A549 (cell line): ENCODE measurements around the gene NEDD9. TPM values are rescaled to one million over a fixed set of nuclear protein-coding genes. Genes with fewer than 3 reads are reported as not detected.
A peak's percentile ranks its signal among the peaks of the same experiment; 100 is the strongest.

Experiments used
- ATAC-seq, 2 experiments: fragments of 200-7000 bp in 1 of 2; fragments of >200 bp in 1 of 2; cut with Nextera tagmentation in 1 of 2; cut with Tn5 transposase in 1 of 2; 3 replicates each; pipeline versions ENCODE4 v1.8.0 to v1.9.1; 2018 to 2020; ENCODE audit warnings: mild to moderate bottlenecking in 1 of 2, moderate library complexity in 1 of 2
- CTCF ChIA-PET: fragments of 300-600 bp; sonication (Branson Sonifier 250); formaldehyde crosslinking; extraction: SDS; loops from one replicate; lab custom pipeline; 2021; ENCODE audit warnings: antibody characterized with exemption, inconsistent platforms; lab: Yijun Ruan, JAX
- POLR2A ChIA-PET: fragments of 350-600 bp; formaldehyde crosslinking; extraction: SDS; loops from one replicate; lab custom pipeline; 2021; ENCODE audit warnings: antibody characterized with exemption, inconsistent platforms; lab: Yijun Ruan, JAX
- DNase-seq, 2 experiments: peaks; one replicate each; pipeline versions ENCODE4 v3.0.0 to v3.0.0-alpha.2; 2011 to 2016; ENCODE audit warnings: low read depth in 1 of 2, low spot score in 1 of 2
- FAIRE-seq: peaks from 2 replicates; lab custom pipeline; 2011; peaks lifted over from hg19 to GRCh38; lab: Jason Lieb, UNC
- H3K27ac ChIP-seq, 2 experiments: fragments of >200 bp; sonication (Bioruptor Twin); formaldehyde crosslinking; 3 replicates each; pipeline ENCODE4 v1.5.1; 2016 to 2017
- H3K4me1 ChIP-seq: fragments of >200 bp; sonication (Bioruptor Twin); formaldehyde crosslinking; 3 replicates; pipeline ENCODE4 v1.6.1; 2016
- H3K4me2 ChIP-seq: fragments of >200 bp; sonication (Bioruptor Twin); formaldehyde crosslinking; 3 replicates; pipeline ENCODE4 v1.6.1; 2016
- H3K4me3 ChIP-seq: fragments of >200 bp; sonication (Bioruptor Twin); formaldehyde crosslinking; 3 replicates; pipeline ENCODE4 v1.5.1; 2016
- H3K9me3 ChIP-seq: fragments of >200 bp; sonication (Bioruptor Twin); formaldehyde crosslinking; 3 replicates; pipeline ENCODE4 v1.6.1; 2016
- BHLHE40 ChIP-seq: IDR thresholded peaks from 2 replicates; pipeline ENCODE4 v1.6.1; 2012; ENCODE audit warnings: low read depth, low read length, inconsistent platforms
- CBX2 ChIP-seq: fragments of 200-600 bp; sonication (generic); IDR thresholded peaks from 2 replicates; pipeline ENCODE4 v1.6.1; 2016; ENCODE audit warnings: low read depth, mild to moderate bottlenecking, borderline replicate concordance
- CHD4 ChIP-seq: fragments of 200-600 bp; sonication (generic); IDR thresholded peaks from 2 replicates; pipeline ENCODE4 v1.6.1; 2016; ENCODE audit warnings: antibody characterized with exemption, mild to moderate bottlenecking, borderline replicate concordance
- EHMT2 ChIP-seq: fragments of 200-600 bp; sonication (generic); IDR thresholded peaks from 2 replicates; pipeline ENCODE4 v1.6.1; 2016; ENCODE audit warnings: antibody characterized with exemption, low read depth, mild to moderate bottlenecking, moderate library complexity
- EP300 ChIP-seq, 2 experiments: fragments of >200 bp; sonication (Bioruptor Twin); formaldehyde crosslinking; IDR thresholded peaks; 2 replicates in 1 of 2; 3 replicates in 1 of 2; pipeline ENCODE4 v1.6.1; 2016 to 2017
- FOSB ChIP-seq: fragments of 250-450 bp; sonication (Bioruptor Pico); IDR thresholded peaks from 2 replicates; pipeline ENCODE4 v1.5.0; 2020; ENCODE audit warnings: mild to moderate bottlenecking, moderate library complexity
- FOSL2 ChIP-seq, 2 experiments: fragments of 450-650 bp in 1 of 2; fragments of >200 bp in 1 of 2; sonication (Bioruptor Twin) in 1 of 2; formaldehyde crosslinking; IDR thresholded peaks; 2 replicates each; pipeline versions ENCODE4 v1.5.0 to v1.6.1; 2016 to 2020; ENCODE audit warnings: mild to moderate bottlenecking in 1 of 2, moderate library complexity in 1 of 2
- FOXS1 ChIP-seq: fragments of 250-450 bp; sonication (Bioruptor Pico); IDR thresholded peaks from 2 replicates; pipeline ENCODE4 v1.5.0; 2020; ENCODE audit warnings: mild to moderate bottlenecking, moderate library complexity
- GATA3 ChIP-seq: IDR thresholded peaks from 2 replicates; pipeline ENCODE4 v1.6.1; 2012; ENCODE audit warnings: borderline replicate concordance
- HOXA7 ChIP-seq: fragments of 250-450 bp; sonication (Bioruptor Pico); IDR thresholded peaks from 2 replicates; pipeline ENCODE4 v1.5.0; 2020; ENCODE audit warnings: mild to moderate bottlenecking, moderate library complexity
- HOXB13 ChIP-seq: fragments of 250-450 bp; sonication (Bioruptor Pico); IDR thresholded peaks from 2 replicates; pipeline ENCODE4 v1.5.0; 2020; ENCODE audit warnings: low read depth, mild to moderate bottlenecking, moderate library complexity
- HOXB5 ChIP-seq: fragments of 250-450 bp; sonication (Bioruptor Pico); IDR thresholded peaks from 2 replicates; pipeline ENCODE4 v1.5.0; 2020; ENCODE audit warnings: mild to moderate bottlenecking, moderate library complexity
- JUN ChIP-seq, 2 experiments: fragments of >200 bp; sonication (Bioruptor Twin); formaldehyde crosslinking; IDR thresholded peaks; 2 replicates in 1 of 2; 3 replicates in 1 of 2; pipeline ENCODE4 v1.6.1; 2016 to 2017
- KDM1A ChIP-seq: fragments of 200-600 bp; sonication (generic); IDR thresholded peaks from 2 replicates; pipeline ENCODE4 v1.6.1; 2016; ENCODE audit warnings: low read depth, mild to moderate bottlenecking
- KDM5A ChIP-seq: fragments of 200-600 bp; sonication (generic); IDR thresholded peaks from 2 replicates; pipeline ENCODE4 v1.6.1; 2016; ENCODE audit warnings: antibody characterized with exemption, mild to moderate bottlenecking
- MAZ ChIP-seq: fragments of 150-350 bp; IDR thresholded peaks from 2 replicates; pipeline ENCODE4 v1.6.1; 2014; ENCODE audit warnings: antibody characterized with exemption, low read depth, low read length, borderline replicate concordance
- MYC ChIP-seq: IDR thresholded peaks from 2 replicates; pipeline ENCODE4 v1.6.1; 2012; ENCODE audit warnings: mild to moderate bottlenecking, inconsistent platforms, low read length, improper control_type of control experiment, borderline replicate concordance
- NFE2L2 ChIP-seq: fragments of 150-350 bp; conservative IDR thresholded peaks from 2 replicates; pipeline ENCODE4 v1.6.1; 2014; ENCODE audit warnings: low read length
- NR3C1 ChIP-seq: fragments of >200 bp; sonication (Bioruptor Twin); formaldehyde crosslinking; IDR thresholded peaks from 3 replicates; pipeline ENCODE4 v1.6.1; 2017
- RAD21 ChIP-seq, 2 experiments: fragments of >200 bp in 1 of 2; sonication (Bioruptor Twin) in 1 of 2; formaldehyde crosslinking in 1 of 2; IDR thresholded peaks in 1 of 2; conservative IDR thresholded peaks in 1 of 2; 2 replicates in 1 of 2; 3 replicates in 1 of 2; pipeline ENCODE4 v1.6.1; 2012 to 2018; ENCODE audit warnings: inconsistent platforms in 1 of 2
- RARB ChIP-seq: fragments of 250-450 bp; sonication (Bioruptor Pico); IDR thresholded peaks from 2 replicates; pipeline ENCODE4 v1.8.0; 2021; ENCODE audit warnings: mild to moderate bottlenecking, moderate library complexity
- SMC3 ChIP-seq: fragments of >200 bp; sonication (Bioruptor Twin); formaldehyde crosslinking; IDR thresholded peaks from 3 replicates; pipeline ENCODE4 v1.6.1; 2018; ENCODE audit warnings: inconsistent platforms
- TFCP2L1 ChIP-seq: fragments of 250-450 bp; sonication (Bioruptor Pico); IDR thresholded peaks from 2 replicates; pipeline ENCODE4 v1.5.0; 2021; ENCODE audit warnings: mild to moderate bottlenecking
- TP53 ChIP-seq: fragments of 250-450 bp; sonication (Bioruptor Pico); IDR thresholded peaks from 2 replicates; pipeline ENCODE4 v1.5.0; 2021; ENCODE audit warnings: mild to moderate bottlenecking, moderate library complexity
- ZFP36 ChIP-seq: fragments of 450-650 bp; IDR thresholded peaks from 2 replicates; pipeline ENCODE4 v1.6.1; 2014; ENCODE audit warnings: borderline replicate concordance; ENCODE audit not compliant: partially characterized antibody
- ZNF302 ChIP-seq: fragments of 250-450 bp; sonication (Bioruptor Pico); IDR thresholded peaks from 2 replicates; pipeline ENCODE4 v1.9.0; 2021; ENCODE audit warnings: inconsistent platforms, mild to moderate bottlenecking, moderate library complexity
- ZSCAN20 ChIP-seq: fragments of 250-450 bp; sonication (Bioruptor Pico); IDR thresholded peaks from 2 replicates; pipeline ENCODE4 v1.8.0; 2022; ENCODE audit warnings: mild to moderate bottlenecking, moderate library complexity
- WGBS: methylation state at CpG from one replicate; pipeline ENCODE4 v1.1.6; 2017; ENCODE audit errors: missing lambda C conversion rate; 5-methylcytosine and 5-hydroxymethylcytosine counted together
- polyA plus RNA-seq, 4 experiments: library from polyadenylated mRNA; depleted of rRNA in 3 of 4; stranded (reverse); fragments of >200 nt; fragmentation: RNase III in 1 of 4; extraction: RNeasy Plus Mini Kit Qiagen cat#74134 plus additional on column Dnase treatment in 1 of 4; gene quantifications; 2 replicates in 3 of 4; 3 replicates in 1 of 4; pipeline ENCODE4 v1.2.3, GENCODE V29; 2011 to 2017
- TF ChIP-seq, protein P1 (sequence below): IDR thresholded peaks from 2 replicates; pipeline ENCODE4 v1.6.1; 2012
- TF ChIP-seq, protein P2 (sequence below): fragments of >200 bp; sonication (Bioruptor Twin); formaldehyde crosslinking; IDR thresholded peaks from 3 replicates; pipeline ENCODE4 v1.5.1; 2016
- TF ChIP-seq, protein P3 (sequence below): fragments of 150-350 bp; IDR thresholded peaks from 2 replicates; pipeline ENCODE4 v1.6.1; 2014; ENCODE audit warnings: low read depth, mild to moderate bottlenecking, low read length
- TF ChIP-seq, protein P4 (sequence below): fragments of 250-450 bp; sonication (Bioruptor Pico); IDR thresholded peaks from 2 replicates; pipeline ENCODE4 v1.5.0; 2020; ENCODE audit warnings: low read depth, mild to moderate bottlenecking, moderate library complexity
- TF ChIP-seq, protein P5 (sequence below): IDR thresholded peaks from 2 replicates; pipeline ENCODE4 v1.6.1; 2012; ENCODE audit warnings: low read depth, borderline replicate concordance

NEDD9 gene
- polyA plus RNA-seq, 2 of the 4 experiments (the other 2 are of a cell fraction), result 46.7 to 79.6 TPM

DNA sequence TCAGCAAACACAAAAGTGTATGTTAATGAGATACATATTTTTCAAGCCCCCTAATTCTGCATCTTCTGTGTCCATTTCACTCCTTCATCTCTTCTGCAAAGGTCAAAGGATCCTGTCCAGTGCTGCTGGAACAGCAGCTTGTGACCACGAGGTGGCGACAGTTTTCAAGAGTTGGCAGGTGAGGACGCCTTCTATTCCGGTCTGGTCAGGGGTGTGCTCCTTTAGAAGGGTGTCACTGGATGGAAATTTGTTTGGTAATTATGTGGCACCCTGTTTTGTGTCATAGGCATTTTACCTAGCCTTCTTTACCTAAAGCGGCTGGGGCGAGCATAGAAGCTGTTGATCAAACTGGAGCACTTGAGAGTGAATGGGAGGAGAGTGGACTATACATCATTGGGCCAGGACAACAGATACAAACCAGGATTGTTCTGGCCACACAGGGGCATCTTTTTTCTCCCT is 88.0 kb downstream of the NEDD9 start (continued):
- TF ChIP-seq ZSCAN20 (CRISPR knock-in tag) (no peak), EHMT2 (no peak), RAD21 (conservative IDR thresholded peaks at IDR 0.05 in 1 of 2, IDR thresholded peaks at IDR 0.05 in 1 of 2) (peak; percentile 93 to 94), FOSL2 (IDR thresholded peaks at IDR 0.05) (no peak), FOSL2 (CRISPR knock-in tag; IDR thresholded peaks at IDR 0.05) (no peak), HOXB5 (CRISPR knock-in tag) (0 out of 2 replicates have a peak, but pooled peaks have one; percentile 20), RARB (no peak), BHLHE40 (no peak), KDM1A (no peak), MAZ (no peak), TFCP2L1 (no peak), MYC (no peak)
- TF ChIP-seq, protein P1, sequence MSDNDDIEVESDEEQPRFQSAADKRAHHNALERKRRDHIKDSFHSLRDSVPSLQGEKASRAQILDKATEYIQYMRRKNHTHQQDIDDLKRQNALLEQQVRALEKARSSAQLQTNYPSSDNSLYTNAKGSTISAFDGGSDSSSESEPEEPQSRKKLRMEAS, result 0 out of 2 replicates have a peak, but pooled peaks have one; percentile 25
- TF ChIP-seq, protein P2, sequence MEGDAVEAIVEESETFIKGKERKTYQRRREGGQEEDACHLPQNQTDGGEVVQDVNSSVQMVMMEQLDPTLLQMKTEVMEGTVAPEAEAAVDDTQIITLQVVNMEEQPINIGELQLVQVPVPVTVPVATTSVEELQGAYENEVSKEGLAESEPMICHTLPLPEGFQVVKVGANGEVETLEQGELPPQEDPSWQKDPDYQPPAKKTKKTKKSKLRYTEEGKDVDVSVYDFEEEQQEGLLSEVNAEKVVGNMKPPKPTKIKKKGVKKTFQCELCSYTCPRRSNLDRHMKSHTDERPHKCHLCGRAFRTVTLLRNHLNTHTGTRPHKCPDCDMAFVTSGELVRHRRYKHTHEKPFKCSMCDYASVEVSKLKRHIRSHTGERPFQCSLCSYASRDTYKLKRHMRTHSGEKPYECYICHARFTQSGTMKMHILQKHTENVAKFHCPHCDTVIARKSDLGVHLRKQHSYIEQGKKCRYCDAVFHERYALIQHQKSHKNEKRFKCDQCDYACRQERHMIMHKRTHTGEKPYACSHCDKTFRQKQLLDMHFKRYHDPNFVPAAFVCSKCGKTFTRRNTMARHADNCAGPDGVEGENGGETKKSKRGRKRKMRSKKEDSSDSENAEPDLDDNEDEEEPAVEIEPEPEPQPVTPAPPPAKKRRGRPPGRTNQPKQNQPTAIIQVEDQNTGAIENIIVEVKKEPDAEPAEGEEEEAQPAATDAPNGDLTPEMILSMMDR, result peak; percentile 83

DNA sequence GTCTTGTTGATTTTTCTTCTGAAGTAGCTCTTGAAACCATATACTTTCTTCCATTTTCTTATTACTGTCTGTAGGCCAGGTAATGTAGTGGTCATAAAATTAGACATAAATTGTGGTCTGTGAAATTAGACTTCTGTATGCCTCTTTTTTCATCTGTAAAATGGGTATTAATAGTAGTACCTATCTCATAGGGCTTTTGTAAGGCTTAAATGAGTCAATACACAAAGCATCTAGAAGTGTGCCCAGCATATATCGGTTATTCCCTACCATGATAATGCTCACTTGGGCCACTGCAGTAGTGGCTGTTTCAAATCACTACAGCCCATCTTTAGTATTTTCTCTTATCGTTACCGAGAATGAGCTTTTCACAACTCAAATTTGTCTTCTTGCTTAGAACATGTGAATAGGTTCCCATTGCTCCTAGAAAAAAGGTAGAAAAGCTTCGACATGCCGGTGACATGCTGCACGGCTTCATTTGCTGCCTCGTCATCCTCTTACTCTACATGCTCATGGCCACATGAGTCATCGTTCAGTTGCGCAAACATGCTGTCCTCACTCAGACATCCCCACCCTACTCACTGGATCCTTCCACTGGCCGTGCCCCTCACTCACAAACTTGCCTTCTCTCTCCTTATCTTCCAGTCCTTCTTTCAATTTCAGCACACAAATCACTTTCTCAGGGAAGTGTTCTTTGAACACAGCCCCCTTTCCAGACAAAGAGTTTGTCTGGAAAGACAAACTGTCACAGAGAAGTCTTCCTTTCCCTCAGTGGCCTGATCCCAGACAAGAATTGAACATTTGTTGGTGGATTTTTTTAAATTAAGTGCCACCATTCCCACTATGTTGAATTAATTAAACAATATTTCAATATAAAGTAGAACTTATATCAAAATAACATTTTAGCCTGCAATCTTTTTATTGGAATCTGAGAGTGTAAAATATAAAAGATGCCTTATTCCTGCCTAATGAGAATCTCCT is 88.8 kb downstream of the NEDD9 start:
- Histone ChIP-seq H3K9me3 (peaks cover 3% of the 10 kb centered on the region; the same call in 1 of the 3 replicates), H3K4me3 (no peak overlapping the region), H3K27ac (peak overlapping the region; percentile 89 to 94), H3K4me1 (peaks cover 36% of the 10 kb centered on the region), H3K4me2 (peak overlapping the region; percentile 61)
- ATAC-seq (peak; percentile 92 to 93), FAIRE-seq (no peak), DNase-seq (peak; percentile 84 to 93)
- CTCF ChIA-PET, result interaction anchor here (0.6 to 3.2 kb wide), 19 partner anchors 9 to 432 kb away, joined by 3 to 53 read pairs (median 5); no protein-coding TSS in a partner anchor
- POLR2A ChIA-PET, result no interaction called here
- 19% methylated on average over 10 of the region's 10 CpGs for WGBS
- no peak for TF ChIP-seq FOSB (CRISPR knock-in tag)
- TF ChIP-seq HOXA7, result no peak; the same call in 1 of the 2 replicates
- peak; percentile 72; the same call in 1 of the 2 replicates for TF ChIP-seq ZNF302
- TF ChIP-seq, protein P1, result peak; percentile 100
- no peak for TF ChIP-seq CHD4
- TF ChIP-seq CBX2, result no peak
- no peak for TF ChIP-seq NR3C1
- TF ChIP-seq, protein P3, sequence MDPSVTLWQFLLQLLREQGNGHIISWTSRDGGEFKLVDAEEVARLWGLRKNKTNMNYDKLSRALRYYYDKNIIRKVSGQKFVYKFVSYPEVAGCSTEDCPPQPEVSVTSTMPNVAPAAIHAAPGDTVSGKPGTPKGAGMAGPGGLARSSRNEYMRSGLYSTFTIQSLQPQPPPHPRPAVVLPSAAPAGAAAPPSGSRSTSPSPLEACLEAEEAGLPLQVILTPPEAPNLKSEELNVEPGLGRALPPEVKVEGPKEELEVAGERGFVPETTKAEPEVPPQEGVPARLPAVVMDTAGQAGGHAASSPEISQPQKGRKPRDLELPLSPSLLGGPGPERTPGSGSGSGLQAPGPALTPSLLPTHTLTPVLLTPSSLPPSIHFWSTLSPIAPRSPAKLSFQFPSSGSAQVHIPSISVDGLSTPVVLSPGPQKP, result no peak
- TF ChIP-seq, protein P4, sequence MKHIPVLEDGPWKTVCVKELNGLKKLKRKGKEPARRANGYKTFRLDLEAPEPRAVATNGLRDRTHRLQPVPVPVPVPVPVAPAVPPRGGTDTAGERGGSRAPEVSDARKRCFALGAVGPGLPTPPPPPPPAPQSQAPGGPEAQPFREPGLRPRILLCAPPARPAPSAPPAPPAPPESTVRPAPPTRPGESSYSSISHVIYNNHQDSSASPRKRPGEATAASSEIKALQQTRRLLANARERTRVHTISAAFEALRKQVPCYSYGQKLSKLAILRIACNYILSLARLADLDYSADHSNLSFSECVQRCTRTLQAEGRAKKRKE (CRISPR knock-in tag), result peak; percentile 84
- peak; percentile 64; the same call in 1 of the 2 replicates for TF ChIP-seq GATA3
- TF ChIP-seq EHMT2, result no peak
- no peak for TF ChIP-seq TP53 (CRISPR knock-in tag)
- 0 out of 2 replicates have a peak, but pooled peaks have one; percentile 62 for TF ChIP-seq FOXS1 (CRISPR knock-in tag)
- TF ChIP-seq BHLHE40, result no peak
- peak; percentile 87; the same call in 1 of the 2 replicates for TF ChIP-seq HOXB13 (CRISPR knock-in tag)
- peak; percentile 90 for TF ChIP-seq FOSL2 (IDR thresholded peaks at IDR 0.05)
- peak; percentile 98 for TF ChIP-seq FOSL2 (CRISPR knock-in tag; IDR thresholded peaks at IDR 0.05)
- TF ChIP-seq, protein P5, sequence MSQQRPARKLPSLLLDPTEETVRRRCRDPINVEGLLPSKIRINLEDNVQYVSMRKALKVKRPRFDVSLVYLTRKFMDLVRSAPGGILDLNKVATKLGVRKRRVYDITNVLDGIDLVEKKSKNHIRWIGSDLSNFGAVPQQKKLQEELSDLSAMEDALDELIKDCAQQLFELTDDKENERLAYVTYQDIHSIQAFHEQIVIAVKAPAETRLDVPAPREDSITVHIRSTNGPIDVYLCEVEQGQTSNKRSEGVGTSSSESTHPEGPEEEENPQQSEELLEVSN, result peak; percentile 98
- TF ChIP-seq NFE2L2, result peak; percentile 84
- TF ChIP-seq ZFP36, result no peak
- TF ChIP-seq SMC3, result no peak
- TF ChIP-seq JUN (IDR thresholded peaks at IDR 0.05), result peak; percentile 44 to 62; a peak in 3 of 5 replicates
- peak in 1 of 2 experiments; percentile 31; a peak in 1 of 5 replicates for TF ChIP-seq EP300 (IDR thresholded peaks at IDR 0.05)
- no peak for TF ChIP-seq KDM5A
